B cell (primary cell): ENCODE results near the gene CCDC124. TPM values are rescaled to one million over a fixed set of nuclear protein-coding genes. Genes with fewer than 3 reads are reported as not detected.

ENCODE experiments used
- ATAC-seq: fragments of 200-7000 bp; cut with Tn5 transposase; one replicate; pipeline ENCODE4 v1.10.0; 2021; ENCODE audit warnings: low read depth, mild to moderate bottlenecking, moderate number of reproducible peaks, moderate library complexity
- CTCF ChIA-PET: fragments of 350-600 bp; sonication (Branson Sonifier 250); formaldehyde crosslinking; loops from one replicate; lab custom pipeline; 2021; ENCODE audit warnings: antibody characterized with exemption, inconsistent platforms; lab: Charles Lee
- POLR2A ChIA-PET: fragments of 350-600 bp; sonication (Branson Sonifier 250); formaldehyde crosslinking; loops from one replicate; lab custom pipeline; 2021; ENCODE audit warnings: antibody characterized with exemption; lab: Charles Lee
- DNase-seq: peaks from one replicate; pipeline ENCODE4 v3.0.0; 2013
- H2AFZ ChIP-seq: 2 replicates; pipeline ENCODE4 v1.6.1; 2012; ENCODE audit warnings: mild to moderate bottlenecking, low read depth, low read length; ENCODE audit not compliant: insufficient read depth, poor library complexity, severe bottlenecking
- H3K27ac ChIP-seq, 2 donors: 1 replicate in 1 of 2; 2 replicates in 1 of 2; pipeline ENCODE4 v1.5.1; 2012 to 2013; ENCODE audit warnings: low read length in 2 of 2, mild to moderate bottlenecking in 2 of 2, moderate library complexity in 1 of 2
- H3K27me3 ChIP-seq, 4 experiments: fragments of 200-600 bp in 1 of 4; sonication (generic) in 1 of 4; replicated peaks in 1 of 4; 1 replicate in 2 of 4; 2 replicates in 2 of 4; pipeline versions ENCODE4 v1.6.1 to v1.7.0; 2013 to 2016; ENCODE audit warnings: low read length in 3 of 4, mild to moderate bottlenecking in 2 of 4, mixed read lengths in 1 of 4, moderate library complexity in 1 of 4; ENCODE audit not compliant: insufficient read depth in 4 of 4, control insufficient read depth in 3 of 4; ENCODE audit errors: control extremely low read depth in 1 of 4
- H3K36me3 ChIP-seq, 2 experiments: replicated peaks in 1 of 2; 1 replicate in 1 of 2; 2 replicates in 1 of 2; pipeline versions ENCODE4 v1.6.1 to v1.7.1; 2013; ENCODE audit warnings: low read length in 1 of 2; ENCODE audit not compliant: insufficient read depth in 2 of 2, control insufficient read depth in 1 of 2; ENCODE audit errors: control extremely low read depth in 1 of 2, extremely low read depth in 1 of 2
- H3K4me1 ChIP-seq, 2 donors: fragments of 200-600 bp in 1 of 2; sonication (generic) in 1 of 2; 1 replicate in 1 of 2; 2 replicates in 1 of 2; pipeline versions ENCODE4 v1.5.1 to v1.6.1; 2013 to 2017; ENCODE audit warnings: low read length in 2 of 2; ENCODE audit not compliant: control insufficient read depth in 2 of 2, insufficient read depth in 2 of 2
- H3K4me2 ChIP-seq: replicated peaks from 2 replicates; pipeline ENCODE3; 2012; ENCODE audit warnings: mild to moderate bottlenecking, low read depth, low read length; ENCODE audit not compliant: poor library complexity, severe bottlenecking
- H3K4me3 ChIP-seq, 5 experiments: fragments of 200-600 bp in 1 of 5; sonication (generic) in 1 of 5; 1 replicate in 3 of 5; 2 replicates in 2 of 5; pipeline versions ENCODE4 v1.5.1 to v1.7.0; 2011 to 2016; ENCODE audit warnings: low read length in 4 of 5, mild to moderate bottlenecking in 4 of 5, low read depth in 2 of 5, control low read depth in 1 of 5, moderate library complexity in 1 of 5; ENCODE audit not compliant: insufficient read depth in 1 of 5; ENCODE audit errors: control extremely low read depth in 1 of 5, extremely low read depth in 1 of 5
- H3K79me2 ChIP-seq: fragments of 200-600 bp; sonication (generic); one replicate; pipeline ENCODE4 v1.6.0; 2016; ENCODE audit warnings: low read length; ENCODE audit not compliant: control insufficient read depth, insufficient read depth
- H3K9ac ChIP-seq: fragments of 200-600 bp; sonication (generic); 2 replicates; pipeline ENCODE4 v1.6.1; 2017; ENCODE audit warnings: mild to moderate bottlenecking, low read length, moderate library complexity
- H3K9me3 ChIP-seq, 3 donors: one replicate each; pipeline versions ENCODE4 v1.6.1 to v1.7.1; 2013; ENCODE audit warnings: low read length in 2 of 3; ENCODE audit not compliant: control insufficient read depth in 2 of 3, insufficient read depth in 1 of 3; ENCODE audit errors: control extremely low read depth in 1 of 3
- H4K20me1 ChIP-seq: 2 replicates; pipeline ENCODE4 v1.6.0; 2012; ENCODE audit warnings: mild to moderate bottlenecking, low read length; ENCODE audit not compliant: insufficient read depth, control insufficient read depth, poor library complexity, severe bottlenecking
- H3K27ac Mint-ChIP-seq: one replicate; pipeline ENCODE4 v1.8.0; 2021; ENCODE audit warnings: mixed read lengths
- H3K27me3 Mint-ChIP-seq: one replicate; pipeline ENCODE4 v1.8.0; 2021; ENCODE audit warnings: mixed read lengths
- H3K4me1 Mint-ChIP-seq: one replicate; pipeline ENCODE4 v1.8.0; 2021; ENCODE audit warnings: mixed read lengths
- H3K4me3 Mint-ChIP-seq: one replicate; pipeline ENCODE4 v1.8.0; 2021; ENCODE audit warnings: mixed read lengths
- H3K9me3 Mint-ChIP-seq: one replicate; pipeline ENCODE4 v1.8.0; 2022; ENCODE audit warnings: mixed read lengths; ENCODE audit not compliant: insufficient read depth
- CTCF ChIP-seq: fragments of 200-600 bp; IDR thresholded peaks from one replicate; pipeline ENCODE4 v1.8.0; 2022; ENCODE audit warnings: antibody characterized with exemption, mild to moderate bottlenecking
- EZH2 ChIP-seq: IDR thresholded peaks from 2 replicates; pipeline ENCODE4 v1.6.1; 2012; ENCODE audit warnings: borderline replicate concordance, low read depth, mild to moderate bottlenecking, moderate library complexity, low read length; ENCODE audit not compliant: insufficient read depth, poor library complexity, severe bottlenecking
- WGBS: methylation state at CpG from one replicate; pipeline ENCODE4 v1.1.5; 2013; ENCODE audit warnings: missing lambda C conversion rate; ENCODE audit not compliant: insufficient coverage; 5-methylcytosine and 5-hydroxymethylcytosine counted together
- intact Hi-C: fragments of 100-400 bp; cut with micrococcal nuclease; formaldehyde crosslinking; loops from one replicate; pipeline ENCODE4 v1.10.0; 2022
- polyA plus RNA-seq: library from polyadenylated mRNA; depleted of rRNA; stranded (reverse); fragments of >200 nt; gene quantifications from 2 replicates; pipeline ENCODE4 v1.2.3, GENCODE V29; 2012
- total RNA-seq, 2 donors: library from RNA; stranded (reverse); fragments of 120-200 nt in 1 of 2; gene quantifications; 1 replicate in 1 of 2; 2 replicates in 1 of 2; pipeline versions ENCODE4 v1.2.3 to v1.2.4, GENCODE V29; 2013 to 2022

Gene CCDC124
- total and polyA plus RNA-seq, 2 donors (not counting 1 experiment from before 2014, with no cell fraction given): 25.0 to 57.8 TPM

- peaks cover 40% of the 10 kb centered on the region for H3K4me1 Mint-ChIP-seq
Measured at GRCh38 chr19:17953316-17953801, 20.5 kb downstream of the CCDC124 start.

More at GRCh38 chr19:17953316-17953801, 20.5 kb downstream of the CCDC124 start:
- H4K20me1 ChIP-seq: peaks cover 15% of the 10 kb centered on the region
- peaks cover 48 to 53% of the 10 kb centered on the region in 2 donors for H3K4me1 ChIP-seq
- H3K9ac ChIP-seq: no peak overlapping the region
- no peak overlapping the region for H3K4me3 ChIP-seq
- H3K9me3 Mint-ChIP-seq: no peaks in the 10 kb centered on the region
- DNase-seq (no peak), ATAC-seq (no peak)
- H3K9me3 ChIP-seq: peaks cover 0 to 20% (median 0%) of the 10 kb centered on the region in 3 donors
- intact Hi-C loops: no loop called here
- H3K79me2 ChIP-seq: no peaks in the 10 kb centered on the region
- POLR2A ChIA-PET: no interaction called here
- CTCF ChIA-PET: interaction anchor here (1.0 to 1.4 kb wide), 5 partner anchors 13 to 48 kb away, joined by 3 to 4 read pairs (median 3); partner anchors contain the start of gene CCDC124
- H3K27ac Mint-ChIP-seq: no peak overlapping the region
- no peaks in the 10 kb centered on the region for H3K36me3 ChIP-seq
- peaks cover 0 to 77% (median 42%) of the 10 kb centered on the region in 4 experiments for H3K27me3 ChIP-seq
- H3K27me3 Mint-ChIP-seq: peaks cover 41% of the 10 kb centered on the region
- peak overlapping the region; percentile 94 for H3K4me2 ChIP-seq
- no peak for TF ChIP-seq CTCF
- TF ChIP-seq EZH2: no peak
- H3K27ac ChIP-seq: no peak overlapping the region
- WGBS: 58% methylated on average over 7 of the region's 7 CpGs
- no peak overlapping the region for H2AFZ ChIP-seq
- no peak overlapping the region for H3K4me3 Mint-ChIP-seq
